MM.1S (cell line): ENCODE data around the gene CBARP.

Source experiments
- DNase-seq: peaks from one replicate; pipeline ENCODE4 v3.0.0-alpha.2; 2015
- H2AFZ ChIP-seq: fragments of 300-600 bp; sonication (generic); 2 replicates; pipeline ENCODE4 v1.6.0; 2016; ENCODE audit warnings: antibody characterized with exemption, low read length
- H3F3A ChIP-seq: fragments of 300-600 bp; sonication (generic); 2 replicates; pipeline ENCODE4 v1.6.1; 2016; ENCODE audit warnings: mild to moderate bottlenecking, antibody characterized with exemption, low read length, moderate library complexity, mixed read lengths; ENCODE audit not compliant: insufficient read depth
- H3K27ac ChIP-seq: fragments of 300-600 bp; sonication (generic); 2 replicates; pipeline ENCODE4 v1.5.1; 2016; ENCODE audit warnings: mild to moderate bottlenecking, low read length
- H3K27me3 ChIP-seq: fragments of 300-600 bp; sonication (generic); replicated peaks from 2 replicates; pipeline ENCODE4 v1.6.0; 2016; ENCODE audit warnings: low read length; ENCODE audit not compliant: insufficient read depth
- H3K36me3 ChIP-seq: fragments of 300-600 bp; sonication (generic); replicated peaks from 2 replicates; pipeline ENCODE4 v1.6.1; 2016; ENCODE audit warnings: mild to moderate bottlenecking, low read length, mixed read lengths; ENCODE audit not compliant: insufficient read depth
- H3K4me1 ChIP-seq: fragments of 300-600 bp; sonication (generic); 2 replicates; pipeline ENCODE4 v1.6.1; 2016; ENCODE audit warnings: low read length, mixed read lengths
- H3K4me2 ChIP-seq: fragments of 300-600 bp; sonication (generic); 2 replicates; pipeline ENCODE4 v1.6.0; 2016; ENCODE audit warnings: low read depth, low read length
- H3K4me3 ChIP-seq: fragments of 300-600 bp; sonication (generic); 2 replicates; pipeline ENCODE4 v1.5.1; 2016; ENCODE audit warnings: low read length, mixed read lengths
- H3K79me2 ChIP-seq: fragments of 300-600 bp; sonication (generic); 2 replicates; pipeline ENCODE4 v1.6.1; 2016; ENCODE audit warnings: mixed run types, low read length, mixed read lengths
- H3K9ac ChIP-seq: fragments of 300-600 bp; sonication (generic); 2 replicates; pipeline ENCODE4 v1.6.1; 2016; ENCODE audit warnings: low read length, mixed read lengths
- H3K9me2 ChIP-seq: fragments of 300-600 bp; sonication (generic); replicated peaks from 2 replicates; pipeline ENCODE4 v1.6.1; 2016; ENCODE audit warnings: mild to moderate bottlenecking, low read length, mixed read lengths; ENCODE audit not compliant: insufficient read depth
- H3K9me3 ChIP-seq: fragments of 300-600 bp; sonication (generic); replicated peaks from 2 replicates; pipeline ENCODE4 v1.6.1; 2016; ENCODE audit warnings: mild to moderate bottlenecking, low read length, mixed read lengths; ENCODE audit not compliant: insufficient read depth
- H4K20me1 ChIP-seq: fragments of 300-600 bp; sonication (generic); 2 replicates; pipeline ENCODE4 v1.6.1; 2016; ENCODE audit warnings: mild to moderate bottlenecking, low read length, moderate library complexity, mixed read lengths; ENCODE audit not compliant: insufficient read depth
- CTCF ChIP-seq: fragments of 300-600 bp; sonication (generic); IDR thresholded peaks from 2 replicates; pipeline ENCODE4 v1.5.1; 2016; ENCODE audit warnings: antibody characterized with exemption, low read length, mixed read lengths
- EZH2 ChIP-seq: fragments of 300-600 bp; sonication (generic); optimal IDR thresholded peaks from 2 replicates; pipeline ENCODE3; 2017; ENCODE audit warnings: low read depth, mild to moderate bottlenecking, antibody characterized with exemption, low read length, mixed read lengths
- EZH2phosphoT487 ChIP-seq: fragments of 300-600 bp; sonication (generic); IDR thresholded peaks from 2 replicates; pipeline ENCODE4 v1.6.1; 2018; ENCODE audit warnings: antibody characterized with exemption, low read length

CBARP gene

GRCh38 chr19:1254081-1254527 is 16.3 kb upstream of the CBARP start:
- Histone ChIP-seq H3F3A (peaks cover 2% of the 10 kb centered on the region; the same call in 1 of the 2 replicates), H3K4me1 (peaks cover 4% of the 10 kb centered on the region; the same call in 1 of the 2 replicates), H3K36me3 (peaks cover 12% of the 10 kb centered on the region; the same call in 1 of the 2 replicates), H2AFZ (no peak overlapping the region), H3K27me3 (no peaks in the 10 kb centered on the region), H3K9ac (no peak overlapping the region), H3K9me2 (no peaks in the 10 kb centered on the region), H3K9me3 (no peaks in the 10 kb centered on the region), H3K4me2 (no peak overlapping the region), H3K4me3 (no peak overlapping the region), H4K20me1 (no peaks in the 10 kb centered on the region), H3K27ac (no peak overlapping the region), H3K79me2 (peaks cover 34% of the 10 kb centered on the region)
- TF ChIP-seq CTCF, result no peak
- no peak for TF ChIP-seq EZH2phosphoT487
- no peak for TF ChIP-seq EZH2
- no peak for DNase-seq

- DNase-seq, result no peak
- TF ChIP-seq EZH2, result no peak
- no peak for TF ChIP-seq EZH2phosphoT487
- no peak for TF ChIP-seq CTCF
- Histone ChIP-seq H3K9me3 (no peaks in the 10 kb centered on the region), H3K9ac (no peak overlapping the region), H3K9me2 (no peaks in the 10 kb centered on the region), H3K27ac (no peak overlapping the region), H3K36me3 (peaks cover 12% of the 10 kb centered on the region; the same call in 1 of the 2 replicates), H2AFZ (no peak overlapping the region), H3K79me2 (peaks cover 34% of the 10 kb centered on the region), H3K4me2 (no peak overlapping the region), H3K27me3 (no peaks in the 10 kb centered on the region), H3K4me3 (no peak overlapping the region), H3F3A (peaks cover 3% of the 10 kb centered on the region; the same call in 1 of the 2 replicates), H3K4me1 (peaks cover 4% of the 10 kb centered on the region; the same call in 1 of the 2 replicates), H4K20me1 (no peaks in the 10 kb centered on the region)
Observed at GRCh38 chr19:1253514-1254080, 15.8 kb upstream of the CBARP start.

- DNase-seq, result no peak
- Histone ChIP-seq H2AFZ (no peak overlapping the region), H3K36me3 (peaks cover 12% of the 10 kb centered on the region; the same call in 1 of the 2 replicates), H3K9ac (no peak overlapping the region), H3F3A (peaks cover 7% of the 10 kb centered on the region; the same call in 1 of the 2 replicates), H3K9me2 (no peaks in the 10 kb centered on the region), H4K20me1 (no peaks in the 10 kb centered on the region), H3K27me3 (no peaks in the 10 kb centered on the region), H3K79me2 (peaks cover 30% of the 10 kb centered on the region), H3K9me3 (no peaks in the 10 kb centered on the region), H3K4me2 (no peak overlapping the region), H3K27ac (no peak overlapping the region), H3K4me1 (peaks cover 1% of the 10 kb centered on the region), H3K4me3 (no peak overlapping the region)
- TF ChIP-seq CTCF, result no peak
Observed at GRCh38 chr19:1252821-1253513, 15.2 kb upstream of the CBARP start.
